SK-N-SH treated with all-trans-retinoic acid at 6 μM for 48 hours (cell line): ENCODE data around the gene HOXD12.

Experiments used
- ATAC-seq: fragments of 200-7000 bp; cut with Tn5 transposase; 3 replicates; pipeline ENCODE4 v1.9.1; 2020; ENCODE audit warnings: mild to moderate bottlenecking, moderate library complexity
- ARNTL ChIP-seq: fragments of 450-650 bp; formaldehyde crosslinking; IDR thresholded peaks from 2 replicates; pipeline ENCODE4 v1.5.0; 2020; ENCODE audit warnings: low read depth, mild to moderate bottlenecking, moderate library complexity, borderline replicate concordance
- CSDC2 ChIP-seq: fragments of 250-450 bp; sonication (Bioruptor Pico); IDR thresholded peaks from 2 replicates; pipeline ENCODE4 v1.5.0; 2020; ENCODE audit warnings: mild to moderate bottlenecking, moderate library complexity
- ESRRG ChIP-seq: fragments of 250-450 bp; sonication (Bioruptor Pico); IDR thresholded peaks from 2 replicates; pipeline ENCODE4 v1.6.1; 2021; ENCODE audit warnings: mild to moderate bottlenecking
- GLIS3 ChIP-seq: fragments of 250-450 bp; sonication (Bioruptor Pico); IDR thresholded peaks from 2 replicates; pipeline ENCODE4 v1.5.0; 2020; ENCODE audit warnings: mild to moderate bottlenecking, moderate library complexity
- ISL1 ChIP-seq: fragments of 250-450 bp; sonication (Bioruptor Pico); IDR thresholded peaks from 2 replicates; pipeline ENCODE4 v2.1.2; 2022; ENCODE audit warnings: mild to moderate bottlenecking, moderate library complexity
- OSR1 ChIP-seq: fragments of 250-450 bp; sonication (Bioruptor Pico); IDR thresholded peaks from 2 replicates; pipeline ENCODE4 v1.8.0; 2022; ENCODE audit warnings: moderate library complexity, mild to moderate bottlenecking, inconsistent platforms
- PATZ1 ChIP-seq: fragments of 250-450 bp; sonication (Bioruptor Pico); IDR thresholded peaks from 2 replicates; pipeline ENCODE4 v1.8.0; 2020; ENCODE audit warnings: mild to moderate bottlenecking, moderate library complexity, borderline replicate concordance
- PPARA ChIP-seq: fragments of 250-450 bp; sonication (Bioruptor Pico); IDR thresholded peaks from 2 replicates; pipeline ENCODE4 v1.5.0; 2020; ENCODE audit warnings: mild to moderate bottlenecking, borderline replicate concordance
- RARB ChIP-seq: fragments of 250-450 bp; sonication (Bioruptor Pico); IDR thresholded peaks from 2 replicates; pipeline ENCODE4 v1.8.0; 2021; ENCODE audit warnings: mild to moderate bottlenecking, moderate library complexity
- SNAI2 ChIP-seq: fragments of 250-450 bp; sonication (Bioruptor Pico); IDR thresholded peaks from 2 replicates; pipeline ENCODE4 v1.5.0; 2020; ENCODE audit warnings: mild to moderate bottlenecking, moderate library complexity
- TCF4 ChIP-seq: fragments of 250-450 bp; sonication (Bioruptor Pico); IDR thresholded peaks from 2 replicates; pipeline ENCODE4 v1.8.0; 2021; ENCODE audit warnings: mild to moderate bottlenecking, moderate library complexity, borderline replicate concordance
- TOX ChIP-seq: fragments of 250-450 bp; sonication (Bioruptor Pico); IDR thresholded peaks from 2 replicates; pipeline ENCODE4 v1.8.0; 2021; ENCODE audit warnings: mild to moderate bottlenecking, moderate library complexity, borderline replicate concordance
- ZC3H10 ChIP-seq: fragments of 250-450 bp; sonication (Bioruptor Pico); IDR thresholded peaks from 2 replicates; pipeline ENCODE4 v1.5.1; 2021; ENCODE audit warnings: mild to moderate bottlenecking, moderate library complexity
- ZFP3 ChIP-seq: fragments of 250-450 bp; sonication (Bioruptor Pico); IDR thresholded peaks from 2 replicates; pipeline ENCODE4 v1.5.0; 2020; ENCODE audit warnings: mild to moderate bottlenecking, moderate library complexity
- ZFP30 ChIP-seq: fragments of 450-650 bp; formaldehyde crosslinking; IDR thresholded peaks from 2 replicates; pipeline ENCODE4 v1.5.0; 2022; ENCODE audit warnings: mild to moderate bottlenecking, moderate library complexity
- ZNF565 ChIP-seq: fragments of 450-650 bp; formaldehyde crosslinking; conservative IDR thresholded peaks from 2 replicates; pipeline ENCODE4 v1.5.0; 2020; ENCODE audit warnings: low read depth, mild to moderate bottlenecking, moderate library complexity
- ZNF70 ChIP-seq: fragments of 450-650 bp; formaldehyde crosslinking; IDR thresholded peaks from 2 replicates; pipeline ENCODE4 v1.5.0; 2020; ENCODE audit warnings: mild to moderate bottlenecking, moderate library complexity
- ZNF8 ChIP-seq: fragments of 450-650 bp; formaldehyde crosslinking; IDR thresholded peaks from 2 replicates; pipeline ENCODE4 v1.5.0; 2020; ENCODE audit warnings: mild to moderate bottlenecking, moderate library complexity
- TF ChIP-seq, protein P1 (sequence below): fragments of 250-450 bp; sonication (Bioruptor Pico); IDR thresholded peaks from 2 replicates; pipeline ENCODE4 v1.5.1; 2020; ENCODE audit warnings: low read depth, mild to moderate bottlenecking, moderate library complexity
- TF ChIP-seq, protein P2 (sequence below): fragments of 250-450 bp; sonication (Bioruptor Pico); IDR thresholded peaks from 2 replicates; pipeline ENCODE4 v1.5.0; 2020; ENCODE audit warnings: mild to moderate bottlenecking, moderate library complexity
- TF ChIP-seq, protein P3 (sequence below): fragments of 250-450 bp; sonication (Bioruptor Pico); IDR thresholded peaks from 2 replicates; pipeline ENCODE4 v1.5.1; 2021; ENCODE audit warnings: mild to moderate bottlenecking, moderate library complexity

HOXD12 gene

DNA sequence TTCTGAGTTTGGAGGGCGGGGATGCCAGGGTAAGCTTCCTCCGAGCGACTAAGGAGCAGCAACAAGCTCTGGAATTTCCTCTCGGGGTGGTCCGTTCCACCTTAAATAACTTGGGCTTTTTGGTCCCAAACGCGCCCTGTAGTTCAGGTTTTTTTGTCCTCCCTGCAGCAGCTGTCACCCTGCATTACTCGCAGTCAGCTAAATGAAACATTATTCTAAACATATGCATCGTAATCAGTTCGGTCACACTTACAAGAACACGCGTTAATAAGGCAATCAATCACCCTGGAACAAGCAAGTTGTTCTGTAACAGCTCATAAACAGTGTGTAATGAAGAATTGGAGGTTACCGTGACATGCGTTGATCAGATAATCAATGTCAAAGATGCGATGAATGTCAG lies 24.1 kb upstream of the HOXD12 start:
- TF ChIP-seq PPARA (no peak), PATZ1 (CRISPR knock-in tag) (no peak), RARB (no peak), SNAI2 (no peak), ARNTL (CRISPR knock-in tag) (no peak), ZNF8 (CRISPR knock-in tag) (no peak), TOX (CRISPR knock-in tag) (no peak), OSR1 (CRISPR knock-in tag) (no peak), GLIS3 (no peak), ZFP3 (CRISPR knock-in tag) (no peak), CSDC2 (CRISPR knock-in tag) (no peak)
- TF ChIP-seq, protein P1, sequence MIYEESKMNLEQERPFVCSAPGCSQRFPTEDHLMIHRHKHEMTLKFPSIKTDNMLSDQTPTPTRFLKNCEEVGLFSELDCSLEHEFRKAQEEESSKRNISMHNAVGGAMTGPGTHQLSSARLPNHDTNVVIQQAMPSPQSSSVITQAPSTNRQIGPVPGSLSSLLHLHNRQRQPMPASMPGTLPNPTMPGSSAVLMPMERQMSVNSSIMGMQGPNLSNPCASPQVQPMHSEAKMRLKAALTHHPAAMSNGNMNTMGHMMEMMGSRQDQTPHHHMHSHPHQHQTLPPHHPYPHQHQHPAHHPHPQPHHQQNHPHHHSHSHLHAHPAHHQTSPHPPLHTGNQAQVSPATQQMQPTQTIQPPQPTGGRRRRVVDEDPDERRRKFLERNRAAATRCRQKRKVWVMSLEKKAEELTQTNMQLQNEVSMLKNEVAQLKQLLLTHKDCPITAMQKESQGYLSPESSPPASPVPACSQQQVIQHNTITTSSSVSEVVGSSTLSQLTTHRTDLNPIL (CRISPR knock-in tag): no peak
- TF ChIP-seq, protein P2, sequence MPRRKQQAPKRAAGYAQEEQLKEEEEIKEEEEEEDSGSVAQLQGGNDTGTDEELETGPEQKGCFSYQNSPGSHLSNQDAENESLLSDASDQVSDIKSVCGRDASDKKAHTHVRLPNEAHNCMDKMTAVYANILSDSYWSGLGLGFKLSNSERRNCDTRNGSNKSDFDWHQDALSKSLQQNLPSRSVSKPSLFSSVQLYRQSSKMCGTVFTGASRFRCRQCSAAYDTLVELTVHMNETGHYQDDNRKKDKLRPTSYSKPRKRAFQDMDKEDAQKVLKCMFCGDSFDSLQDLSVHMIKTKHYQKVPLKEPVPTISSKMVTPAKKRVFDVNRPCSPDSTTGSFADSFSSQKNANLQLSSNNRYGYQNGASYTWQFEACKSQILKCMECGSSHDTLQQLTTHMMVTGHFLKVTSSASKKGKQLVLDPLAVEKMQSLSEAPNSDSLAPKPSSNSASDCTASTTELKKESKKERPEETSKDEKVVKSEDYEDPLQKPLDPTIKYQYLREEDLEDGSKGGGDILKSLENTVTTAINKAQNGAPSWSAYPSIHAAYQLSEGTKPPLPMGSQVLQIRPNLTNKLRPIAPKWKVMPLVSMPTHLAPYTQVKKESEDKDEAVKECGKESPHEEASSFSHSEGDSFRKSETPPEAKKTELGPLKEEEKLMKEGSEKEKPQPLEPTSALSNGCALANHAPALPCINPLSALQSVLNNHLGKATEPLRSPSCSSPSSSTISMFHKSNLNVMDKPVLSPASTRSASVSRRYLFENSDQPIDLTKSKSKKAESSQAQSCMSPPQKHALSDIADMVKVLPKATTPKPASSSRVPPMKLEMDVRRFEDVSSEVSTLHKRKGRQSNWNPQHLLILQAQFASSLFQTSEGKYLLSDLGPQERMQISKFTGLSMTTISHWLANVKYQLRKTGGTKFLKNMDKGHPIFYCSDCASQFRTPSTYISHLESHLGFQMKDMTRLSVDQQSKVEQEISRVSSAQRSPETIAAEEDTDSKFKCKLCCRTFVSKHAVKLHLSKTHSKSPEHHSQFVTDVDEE (CRISPR knock-in tag): no peak
- TF ChIP-seq, protein P3, sequence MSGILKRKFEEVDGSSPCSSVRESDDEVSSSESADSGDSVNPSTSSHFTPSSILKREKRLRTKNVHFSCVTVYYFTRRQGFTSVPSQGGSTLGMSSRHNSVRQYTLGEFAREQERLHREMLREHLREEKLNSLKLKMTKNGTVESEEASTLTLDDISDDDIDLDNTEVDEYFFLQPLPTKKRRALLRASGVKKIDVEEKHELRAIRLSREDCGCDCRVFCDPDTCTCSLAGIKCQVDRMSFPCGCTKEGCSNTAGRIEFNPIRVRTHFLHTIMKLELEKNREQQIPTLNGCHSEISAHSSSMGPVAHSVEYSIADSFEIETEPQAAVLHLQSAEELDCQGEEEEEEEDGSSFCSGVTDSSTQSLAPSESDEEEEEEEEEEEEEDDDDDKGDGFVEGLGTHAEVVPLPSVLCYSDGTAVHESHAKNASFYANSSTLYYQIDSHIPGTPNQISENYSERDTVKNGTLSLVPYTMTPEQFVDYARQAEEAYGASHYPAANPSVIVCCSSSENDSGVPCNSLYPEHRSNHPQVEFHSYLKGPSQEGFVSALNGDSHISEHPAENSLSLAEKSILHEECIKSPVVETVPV (CRISPR knock-in tag): no peak
- no peak for ATAC-seq

- ATAC-seq: no peak
- TF ChIP-seq ZFP30 (CRISPR knock-in tag): no peak
- TF ChIP-seq ZNF565 (CRISPR knock-in tag): no peak
- TF ChIP-seq, protein P1 (CRISPR knock-in tag): no peak
- no peak for TF ChIP-seq SNAI2
- no peak for TF ChIP-seq PATZ1 (CRISPR knock-in tag)
- no peak for TF ChIP-seq ZNF70
- no peak for TF ChIP-seq CSDC2 (CRISPR knock-in tag)
- TF ChIP-seq ESRRG (CRISPR knock-in tag): no peak
- no peak for TF ChIP-seq TCF4 (CRISPR knock-in tag)
- TF ChIP-seq ZC3H10 (CRISPR knock-in tag): no peak
- TF ChIP-seq OSR1 (CRISPR knock-in tag): no peak
- TF ChIP-seq RARB: no peak
- TF ChIP-seq ARNTL (CRISPR knock-in tag): no peak
- TF ChIP-seq, protein P3 (CRISPR knock-in tag): no peak
- TF ChIP-seq ISL1 (CRISPR knock-in tag): no peak
Observed at GRCh38 chr2:176076063-176076462, 23.5 kb upstream of the HOXD12 start.
